ENCODE data around the gene RPRM.
"Not testable (repeated sequence)": the region's sequence is repeated elsewhere in the genome, so short reads cannot be mapped to it uniquely, and the experiment has no call there.

RPRM gene

GRCh38 chr2:153455403-153455802, 23.2 kb downstream of the RPRM start:
- DNase-seq, result no peak

GRCh38 chr2:153451611-153452010, 27.0 kb downstream of the RPRM start:
- no peak for DNase-seq

GRCh38 chr2:153443106-153443505, 35.5 kb downstream of the RPRM start:
- no peak for DNase-seq

- not testable (repeated sequence) for DNase-seq
These were observed 35.9 kb downstream of the RPRM start for GRCh38 chr2:153442616-153443015.

GRCh38 chr2:153440090-153440489, 38.5 kb downstream of the RPRM start:
- DNase-seq, result not testable (repeated sequence)

- no peak for DNase-seq
These were observed 45.2 kb downstream of the RPRM start for GRCh38 chr2:153433403-153433802.

- DNase-seq, result no peak
These were observed 46.2 kb downstream of the RPRM start for GRCh38 chr2:153432381-153432780.

GRCh38 chr2:153431114-153431513, 47.4 kb downstream of the RPRM start:
- no peak for DNase-seq
